ENCODE measurements around the gene GPN2.
"Not testable (repeated sequence)": the region's sequence is repeated elsewhere in the genome, so short reads cannot be mapped to it uniquely, and the experiment has no call there.

Gene GPN2

DNA sequence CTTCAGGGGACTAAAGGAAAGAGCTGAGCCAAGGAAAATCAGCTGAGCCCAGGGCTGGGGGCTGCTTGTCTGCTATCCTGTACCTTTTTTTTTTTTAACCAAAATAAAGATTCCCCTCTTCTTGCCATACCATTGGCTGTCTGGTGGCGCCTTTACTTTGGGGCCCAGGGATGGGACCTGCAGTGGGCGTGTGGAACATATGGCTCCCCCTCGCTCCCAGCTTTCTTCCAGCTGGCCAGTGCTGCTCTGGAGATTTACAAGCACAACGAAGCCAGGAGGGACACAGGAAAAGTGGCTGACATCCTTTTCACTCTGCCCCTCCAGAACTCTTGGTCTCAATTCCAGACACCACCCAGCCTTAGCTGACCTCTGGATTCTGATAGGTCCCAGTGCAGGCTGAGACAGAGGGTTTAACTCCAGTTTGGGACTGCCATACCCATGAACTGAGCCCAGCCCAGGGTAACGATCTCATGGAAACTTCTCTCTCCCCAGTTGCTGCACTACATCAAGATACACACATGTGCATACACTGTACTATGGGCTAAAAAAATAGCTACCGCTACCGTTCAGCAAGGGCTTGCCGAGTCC lies 32.5 kb downstream of the GPN2 start:
- no peak for DNase-seq

DNA sequence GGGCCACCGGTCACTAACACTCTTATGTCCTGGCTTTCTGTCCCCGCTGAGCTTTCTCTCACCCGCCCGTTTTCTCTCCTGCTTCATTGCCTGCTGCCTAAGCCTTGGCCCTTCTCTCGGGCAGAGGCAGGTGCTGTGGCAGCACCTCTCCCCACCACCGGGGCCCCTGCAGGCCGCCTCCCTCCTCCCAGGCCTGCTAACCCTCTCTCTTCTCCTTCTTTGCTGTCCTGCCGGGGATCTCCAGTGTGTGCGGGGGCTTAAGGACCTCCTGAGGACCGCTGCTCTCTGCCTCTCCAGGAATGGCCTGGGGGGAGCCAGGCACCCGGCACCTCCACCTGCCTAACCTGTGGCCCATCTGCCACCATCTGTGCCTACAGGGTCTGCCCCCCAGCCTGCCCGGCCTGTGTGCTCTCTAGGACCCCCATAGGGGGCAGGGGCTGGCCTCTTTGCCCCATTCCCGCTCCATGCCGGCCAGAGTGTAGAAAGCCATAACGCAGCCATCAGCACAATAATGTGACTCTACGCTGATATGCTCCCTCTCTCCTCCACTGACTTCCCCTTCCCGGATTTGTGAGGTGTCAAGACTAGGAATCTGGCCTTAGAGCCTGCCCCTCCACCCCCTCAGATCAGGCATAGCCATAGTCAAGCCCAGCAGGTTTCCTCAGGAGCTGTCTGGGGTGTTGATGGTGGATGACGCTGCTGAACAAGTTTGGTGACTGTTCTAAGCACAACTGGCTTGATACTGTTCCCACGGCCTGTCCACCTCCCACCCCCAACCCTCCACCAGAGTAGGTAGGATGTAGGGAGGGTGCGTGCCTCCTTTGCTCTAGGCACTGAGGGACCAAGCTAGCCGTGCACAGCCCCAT lies 33.2 kb downstream of the GPN2 start:
- no peak for DNase-seq

DNA sequence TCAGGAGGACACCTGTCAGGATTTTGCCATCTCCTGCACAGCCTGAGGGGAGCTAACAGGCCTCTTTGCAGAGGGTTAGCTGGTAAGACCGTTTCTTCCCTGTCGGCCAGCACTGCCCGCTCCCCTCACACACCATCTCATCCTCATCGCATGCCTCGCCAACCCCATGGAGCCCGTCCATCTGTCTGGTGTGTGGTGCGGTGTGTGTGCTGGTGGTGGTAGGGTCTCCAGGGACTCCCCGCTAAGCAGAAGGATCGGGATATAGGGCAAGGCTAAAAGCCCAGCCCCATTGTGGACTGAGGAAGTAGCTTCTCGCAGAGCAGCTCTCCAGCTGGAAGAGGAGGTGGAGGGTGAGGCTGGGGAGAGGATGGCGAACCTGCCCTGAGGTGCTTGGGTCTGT lies 33.9 kb downstream of the GPN2 start:
- DNase-seq, result no peak

DNA sequence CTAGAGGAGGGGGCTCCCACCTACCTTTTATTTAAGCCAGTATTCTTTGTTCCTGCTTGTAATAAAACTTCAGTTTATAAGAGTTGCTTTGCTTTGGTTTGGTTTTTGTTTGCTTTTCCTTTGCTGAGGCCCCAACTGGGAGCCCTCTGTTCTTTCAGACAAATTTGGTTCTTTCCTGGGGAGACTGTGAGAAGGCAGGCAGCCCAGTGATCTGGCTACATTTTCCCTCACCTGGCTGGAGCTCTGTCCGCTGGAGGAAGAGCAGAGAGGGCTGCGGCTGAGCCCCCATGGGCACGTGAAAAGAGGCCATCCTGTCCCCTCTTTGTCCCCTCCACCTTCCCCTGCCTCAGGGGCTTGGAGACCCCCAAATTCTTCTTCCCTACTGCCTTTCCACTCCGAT lies 34.4 kb downstream of the GPN2 start:
- no peak for DNase-seq

DNA sequence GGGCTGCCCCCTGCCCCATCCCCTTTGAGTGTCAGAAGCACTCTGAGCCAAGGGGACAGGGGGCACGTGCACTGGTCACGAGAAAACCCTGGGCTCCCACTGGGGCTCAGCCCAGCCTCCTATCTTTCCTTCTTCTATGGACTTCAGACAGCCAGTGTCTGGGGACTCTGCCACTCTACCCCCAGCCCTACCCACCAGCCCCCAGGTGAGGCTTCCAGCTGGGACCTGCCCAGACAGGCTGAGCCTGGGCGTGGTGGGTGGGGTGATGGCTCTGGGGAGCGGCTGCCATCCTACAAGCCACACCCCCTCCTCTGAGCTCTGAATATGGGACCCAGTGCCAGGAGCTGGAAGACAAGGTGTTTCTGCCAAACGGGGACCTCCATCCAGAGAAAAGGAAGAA lies 35.2 kb downstream of the GPN2 start:
- no peak for DNase-seq

DNA sequence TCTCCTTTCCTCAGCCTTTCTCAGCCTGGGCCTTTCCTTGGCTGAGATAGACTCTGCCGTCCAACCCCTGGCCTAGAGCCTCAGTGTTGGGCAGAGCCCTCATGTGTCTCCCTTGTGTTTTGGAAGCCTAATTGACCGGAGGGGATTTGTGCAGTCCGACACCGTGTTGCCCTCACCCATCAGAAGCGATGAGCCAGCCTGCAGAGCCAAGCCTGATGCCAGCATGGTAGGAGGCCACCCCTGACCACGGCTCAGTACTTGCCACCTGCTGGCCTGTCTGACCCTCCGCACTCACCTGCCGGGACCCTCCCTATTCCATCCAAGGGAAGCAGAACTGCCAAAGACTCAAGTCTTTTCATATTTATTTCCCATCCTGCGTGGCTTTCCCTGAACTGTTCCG lies 36.5 kb downstream of the GPN2 start:
- DNase-seq, result no peak

DNA sequence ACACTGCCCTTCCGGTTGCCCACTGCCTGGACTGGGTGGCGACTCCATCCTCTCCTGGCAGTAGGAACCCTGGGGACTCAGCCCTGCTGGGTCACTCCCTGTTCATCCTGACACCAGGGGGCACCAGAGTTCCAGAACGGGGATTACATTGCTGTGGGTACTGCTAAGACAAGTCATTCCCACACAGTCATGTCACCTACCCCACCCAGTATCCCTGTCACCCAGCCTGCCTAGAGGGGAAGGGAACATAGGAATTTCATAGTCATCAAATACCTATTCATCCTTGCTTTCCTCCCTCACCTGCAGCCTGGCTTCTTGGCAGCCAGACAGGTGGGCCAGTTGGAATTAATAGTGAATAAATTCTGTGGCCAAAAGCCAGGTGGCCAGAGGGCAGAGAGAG lies 36.9 kb downstream of the GPN2 start:
- peak; percentile 77 for DNase-seq

DNA sequence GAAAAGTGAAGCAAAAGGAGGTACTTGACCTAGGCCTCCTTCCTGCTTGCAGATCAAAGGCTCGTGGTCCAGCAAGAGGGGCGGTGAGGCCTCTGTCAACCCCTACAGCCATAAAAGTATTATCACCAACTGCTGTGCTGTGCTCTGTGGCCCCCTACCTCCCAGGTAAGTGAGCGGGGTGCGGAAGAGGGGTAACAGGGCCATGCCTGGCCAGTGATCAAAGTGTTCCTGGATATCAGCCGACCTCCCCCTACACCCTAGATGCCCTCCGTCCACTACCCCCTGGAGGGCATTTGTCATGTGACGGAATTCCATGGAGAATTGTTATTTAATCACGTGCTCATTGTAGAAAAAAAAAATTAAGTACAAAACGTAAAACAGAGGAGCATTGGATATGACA lies 37.4 kb downstream of the GPN2 start:
- DNase-seq, result no peak

DNA sequence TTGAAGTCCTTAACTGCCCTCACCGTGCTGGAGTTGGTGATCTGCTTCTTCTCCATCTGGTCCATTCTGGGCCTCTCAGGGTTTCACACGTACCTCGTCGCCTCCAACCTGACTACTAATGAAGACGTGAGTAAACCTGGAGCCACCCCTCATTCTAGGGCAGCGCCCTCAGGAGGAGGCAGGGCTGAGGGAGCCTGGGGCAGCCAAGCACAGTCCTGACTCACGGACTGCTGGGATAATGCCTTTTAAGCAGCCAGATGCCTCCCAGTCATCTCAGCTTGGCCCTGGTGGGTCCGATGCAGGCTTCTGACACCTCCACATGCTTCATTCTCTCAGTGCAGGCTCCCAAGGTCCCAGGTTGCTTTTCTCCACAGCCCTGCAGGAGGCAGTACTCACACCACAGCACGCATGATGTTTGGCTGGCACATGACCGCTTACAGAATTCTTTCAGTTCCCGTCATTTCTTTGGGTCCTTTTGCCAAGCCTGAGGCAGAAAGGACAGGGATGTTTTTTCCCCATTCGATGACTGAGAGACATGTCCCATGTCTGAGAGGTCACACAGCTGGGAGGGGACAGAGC lies 38.9 kb downstream of the GPN2 start:
- no peak for DNase-seq

DNA sequence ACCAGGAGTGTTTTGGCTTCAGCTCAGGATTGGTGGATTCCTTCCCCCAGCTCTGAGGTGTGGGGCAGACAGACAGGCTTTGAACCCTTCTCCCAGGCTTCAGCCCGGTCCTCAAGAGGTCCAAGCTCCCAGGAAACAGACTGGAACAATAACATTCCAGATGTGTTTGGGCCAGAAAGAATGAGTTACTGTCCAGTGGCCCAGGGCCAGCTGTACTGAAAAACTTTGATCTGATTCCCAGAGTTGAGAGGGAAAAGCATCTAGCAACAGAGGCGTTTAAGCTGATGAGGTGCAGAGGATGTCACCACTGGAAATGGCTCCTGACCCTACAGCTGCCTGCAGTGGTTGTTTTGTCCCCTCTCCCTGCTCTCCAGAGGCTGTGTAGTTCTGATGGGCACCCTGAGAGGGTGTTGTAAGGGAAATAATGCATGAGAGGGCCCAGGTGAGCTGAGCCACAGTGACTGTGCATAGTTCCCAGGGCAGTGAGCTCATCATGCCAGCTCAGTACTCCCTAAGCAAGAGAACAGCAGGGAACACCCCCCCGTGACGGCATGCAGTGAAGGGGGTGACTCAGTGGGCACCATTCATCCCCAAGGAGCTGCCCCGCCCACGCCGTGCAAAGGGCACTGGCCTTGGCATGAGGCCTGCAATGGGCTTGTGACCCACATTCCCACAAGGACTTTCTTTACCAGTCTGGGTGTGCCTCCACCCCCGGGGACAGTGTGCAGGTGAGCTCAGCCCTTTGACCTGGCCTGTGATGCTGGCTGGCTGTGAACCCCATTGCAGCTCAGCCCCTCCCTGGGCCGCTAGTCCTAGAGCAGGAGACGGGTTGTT lies 40.9 kb downstream of the GPN2 start:
- DNase-seq, result no peak

DNA sequence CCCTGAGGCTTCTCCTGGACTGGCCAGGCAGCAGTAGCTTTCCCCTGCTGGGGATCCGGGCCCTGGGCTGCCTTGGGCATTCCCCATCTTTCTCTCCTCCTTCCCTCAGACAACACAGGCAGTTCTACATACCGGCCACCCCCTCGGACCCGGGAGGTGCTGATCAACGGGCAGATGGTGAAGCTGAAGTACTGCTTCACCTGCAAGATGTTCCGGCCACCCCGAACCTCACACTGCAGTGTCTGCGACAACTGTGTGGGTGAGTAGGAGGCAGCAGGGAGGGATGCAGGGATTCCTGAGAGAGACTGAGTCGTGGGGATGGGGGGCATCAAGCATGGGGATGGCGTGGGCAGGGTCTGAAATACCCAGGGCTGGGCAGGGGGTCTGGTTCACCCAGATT lies 41.6 kb downstream of the GPN2 start:
- DNase-seq, result no peak

DNA sequence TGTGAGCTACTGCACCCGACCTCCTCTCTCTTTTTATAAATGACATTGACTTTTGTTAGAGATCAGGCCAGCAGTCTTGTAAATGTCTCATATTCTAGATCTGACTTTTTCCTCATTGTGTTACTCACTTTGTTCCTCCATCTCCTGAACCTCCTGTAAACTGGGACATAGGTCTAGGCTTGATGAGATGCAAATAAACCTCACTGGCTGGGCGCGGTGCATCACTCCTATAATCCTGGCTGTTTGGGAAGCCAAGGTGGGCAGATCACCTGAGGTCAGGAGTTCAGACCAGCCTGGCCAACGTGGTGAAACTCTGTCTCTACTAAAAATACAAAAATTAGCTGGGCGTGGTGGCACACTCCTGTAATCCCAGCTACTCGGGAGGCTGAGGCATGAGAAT lies 42.3 kb downstream of the GPN2 start:
- not testable (repeated sequence) for DNase-seq

DNA sequence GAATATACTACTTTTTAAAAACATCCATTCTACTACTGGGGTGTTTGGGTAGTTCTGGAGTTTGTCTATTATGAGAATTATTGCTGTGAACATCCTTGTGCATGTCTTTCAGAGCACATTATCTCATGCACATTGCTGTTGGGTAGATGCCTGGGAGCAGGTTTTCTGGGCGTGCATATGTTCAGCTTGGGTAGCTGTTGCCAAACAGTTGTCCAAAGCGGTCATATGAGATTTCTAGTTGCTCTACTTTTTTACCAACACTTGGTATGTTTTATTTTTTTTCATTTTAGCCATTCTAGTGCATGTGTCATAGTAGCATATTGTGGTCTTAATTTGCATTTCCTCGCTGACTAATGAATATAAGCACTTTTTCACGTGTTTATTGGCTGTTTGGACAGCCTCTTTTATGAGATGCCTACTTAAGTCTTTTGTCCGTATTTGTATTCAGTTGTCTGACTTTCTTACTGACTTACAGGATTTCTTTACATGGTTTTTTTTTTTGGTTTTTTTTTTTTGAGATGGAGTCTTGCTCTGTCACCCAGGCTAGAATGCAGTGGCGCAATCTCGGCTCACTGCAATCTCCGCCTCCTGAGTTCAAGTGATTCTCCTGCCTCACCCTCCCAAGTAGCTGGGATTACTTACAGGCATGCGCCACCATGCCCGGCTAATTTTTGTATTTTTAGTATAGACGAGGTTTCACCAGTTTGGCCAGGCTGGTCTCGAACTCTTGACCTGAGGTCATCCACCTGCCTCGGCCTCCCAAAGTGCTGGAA lies 45.5 kb downstream of the GPN2 start:
- DNase-seq, result no peak

DNA sequence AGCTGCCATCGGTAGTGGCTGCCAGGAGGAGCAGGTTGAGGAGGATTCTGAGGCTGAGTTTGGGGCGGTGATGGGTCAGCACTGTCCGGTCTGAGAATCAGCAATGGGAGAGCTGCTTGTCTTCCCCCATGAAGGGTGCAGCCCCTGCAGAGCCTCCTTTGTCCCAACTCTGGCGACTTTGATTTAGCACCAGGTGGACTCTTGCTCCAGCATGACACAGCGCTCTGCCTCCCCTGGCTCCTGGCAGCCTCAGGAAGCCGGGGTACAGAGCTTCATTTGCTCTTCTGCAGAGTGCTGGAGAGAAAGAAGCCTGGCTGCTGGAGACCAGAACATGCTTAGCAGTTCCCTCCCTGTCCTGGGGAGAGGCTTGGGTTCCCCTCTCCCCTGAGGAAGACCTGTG lies 50.3 kb downstream of the GPN2 start:
- DNase-seq, result no peak

DNA sequence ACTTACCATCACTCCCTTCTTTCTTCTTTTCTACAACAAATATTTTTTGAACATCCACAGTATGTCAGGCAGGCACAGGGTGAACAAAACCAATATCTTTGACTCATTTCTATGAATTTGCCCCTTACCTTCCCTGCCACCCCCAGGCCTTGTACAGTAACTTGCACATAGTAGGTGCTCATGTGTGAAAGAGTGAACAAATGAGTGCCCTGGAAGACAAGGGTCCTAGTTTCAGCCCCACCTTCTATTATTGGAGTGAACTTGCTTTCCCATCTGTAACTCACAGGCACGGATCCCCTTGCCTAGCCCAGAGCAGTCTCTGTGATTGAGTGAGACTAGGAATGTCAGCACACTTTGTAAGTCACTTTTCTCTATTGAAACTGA lies 50.8 kb downstream of the GPN2 start:
- DNase-seq, result no peak

DNA sequence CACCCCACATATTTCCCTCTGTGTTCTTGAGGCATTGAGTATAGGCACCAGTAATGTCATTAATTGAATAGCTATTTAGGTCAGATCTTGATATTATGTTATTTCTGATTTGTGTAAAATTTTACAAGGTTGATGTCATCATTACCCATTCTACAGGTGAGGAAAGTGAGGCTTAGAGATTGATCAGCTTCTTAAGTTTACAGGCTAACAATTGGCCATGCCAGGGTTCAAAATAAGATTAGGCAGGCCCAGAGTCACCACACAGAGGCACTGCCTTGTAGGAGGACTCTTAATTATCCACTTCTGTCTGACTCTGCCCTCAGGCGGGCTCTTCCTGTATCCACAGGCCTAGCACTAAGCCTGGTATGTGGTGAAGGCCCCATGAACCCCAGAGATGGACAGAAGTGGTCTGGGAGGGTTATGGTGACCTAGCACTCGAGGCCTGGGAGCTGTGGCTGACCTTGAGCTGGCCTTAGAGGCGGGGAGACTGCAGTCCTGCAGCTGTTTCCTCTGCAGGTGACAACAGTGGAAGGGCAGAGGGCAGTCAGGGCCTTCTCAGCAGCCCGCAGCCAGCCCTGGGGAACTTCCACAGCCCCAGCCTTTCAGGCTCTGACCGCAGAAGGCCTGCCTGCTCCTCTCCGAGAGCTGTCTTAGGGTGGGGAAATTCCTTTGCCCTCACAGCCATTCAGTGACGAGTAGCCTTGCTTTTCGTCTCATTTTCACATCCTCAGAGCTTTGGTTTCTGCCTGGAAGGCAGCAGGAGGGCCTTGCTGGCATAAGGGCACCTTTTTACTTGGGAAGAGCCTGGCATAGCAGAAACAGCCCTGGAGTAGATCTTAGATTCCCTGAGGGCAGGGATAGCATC lies 51.4 kb downstream of the GPN2 start:
- DNase-seq, result no peak

DNA sequence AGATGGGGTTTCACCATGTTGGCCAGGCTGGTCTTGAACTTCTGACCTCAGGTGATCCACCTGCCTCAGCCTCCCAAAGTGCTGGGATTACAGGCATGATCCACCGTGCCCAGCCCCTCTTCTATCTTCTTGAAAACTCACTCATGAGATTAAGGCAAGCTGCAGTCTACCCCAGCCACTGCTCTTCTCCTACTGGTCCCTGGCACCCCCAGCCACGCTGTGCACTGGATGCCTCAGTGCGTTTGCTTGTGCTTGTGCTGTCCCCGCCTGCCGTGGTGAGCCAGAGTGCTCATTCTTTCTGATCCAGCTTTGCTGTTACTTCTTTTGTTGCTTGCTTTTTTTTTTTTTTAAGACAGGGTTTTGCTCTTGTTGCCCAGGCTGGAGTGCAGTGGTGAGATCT lies 52.4 kb downstream of the GPN2 start:
- DNase-seq, result not testable (repeated sequence)

DNA sequence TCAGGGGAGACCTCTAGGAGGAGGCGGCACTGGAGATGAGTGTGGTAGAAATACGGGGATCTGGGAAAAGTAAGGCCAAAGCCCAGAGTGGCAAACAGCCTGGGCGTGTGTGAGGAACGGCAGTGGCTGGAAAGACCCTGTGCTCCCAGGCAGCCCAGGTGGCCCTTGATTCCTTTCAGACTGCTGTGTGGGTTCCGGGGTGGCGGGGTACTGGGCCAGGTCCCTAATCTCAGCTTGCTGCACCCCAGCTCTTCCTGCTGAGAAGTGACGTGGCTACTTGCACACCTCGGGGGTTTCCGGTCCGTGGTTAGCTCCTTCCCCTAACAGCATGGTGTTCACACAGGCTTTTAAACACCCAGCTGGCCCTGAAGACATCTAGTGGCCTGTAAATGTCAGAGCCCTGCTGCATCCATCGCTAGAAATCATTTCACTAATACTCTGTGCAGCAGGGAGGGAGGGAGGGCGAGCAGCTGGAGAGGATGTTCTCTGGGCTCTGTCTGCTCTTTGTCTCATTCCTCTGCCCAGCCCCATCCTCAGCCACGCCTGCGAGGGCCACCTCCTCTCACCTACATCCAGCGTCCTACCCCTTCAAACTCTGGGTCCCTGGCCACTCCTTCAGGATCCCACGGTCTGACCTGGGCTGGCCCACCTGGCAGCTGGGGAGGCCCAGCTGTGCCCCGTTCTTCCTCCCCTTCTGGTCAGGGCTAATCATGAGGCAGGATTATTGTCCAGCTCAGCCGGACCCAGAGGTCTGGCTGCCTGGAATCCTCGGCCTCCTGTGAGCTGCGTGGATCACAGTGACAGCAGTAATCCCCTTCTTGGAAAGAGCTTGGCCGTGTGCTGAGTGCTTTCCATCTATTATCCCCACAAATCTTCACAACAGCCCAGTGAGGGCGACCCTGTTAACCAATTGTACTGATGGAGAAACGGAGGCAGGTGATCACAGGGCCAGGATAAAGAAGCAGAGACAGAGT lies 56.4 kb downstream of the GPN2 start:
- DNase-seq, result peak; percentile 49

DNA sequence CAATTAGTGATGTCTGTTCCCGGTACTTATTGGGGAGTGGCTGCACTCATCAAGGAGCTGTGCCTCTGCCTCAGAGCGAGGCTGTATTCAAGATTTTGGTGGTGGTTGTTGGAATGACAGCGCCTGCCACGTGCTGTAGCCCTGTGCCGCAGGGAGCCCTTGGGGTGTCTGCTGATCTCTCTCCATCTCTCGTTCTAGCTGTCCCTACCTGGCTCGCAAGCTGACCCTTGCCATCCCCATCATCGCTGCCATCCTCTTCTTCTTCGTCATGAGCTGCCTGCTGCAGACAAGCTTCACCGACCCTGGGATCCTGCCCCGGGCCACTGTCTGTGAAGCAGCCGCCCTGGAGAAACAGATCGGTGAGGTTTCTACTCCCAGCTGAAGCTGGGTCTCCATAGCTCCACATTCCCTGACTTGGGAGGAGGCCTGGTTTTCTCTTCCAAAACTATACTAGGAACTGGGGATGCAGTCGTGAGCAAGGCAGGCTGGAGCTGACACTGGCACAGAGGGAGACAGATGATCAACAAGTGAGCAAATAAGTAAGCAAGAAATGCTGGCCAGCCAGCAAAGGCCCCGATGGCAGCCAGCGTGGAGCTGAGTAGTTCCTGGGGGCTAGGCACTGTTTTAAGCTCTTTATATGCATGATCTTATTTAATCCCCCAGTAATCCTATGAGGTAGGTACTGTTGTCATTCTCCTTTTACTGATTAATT lies 57.7 kb downstream of the GPN2 start:
- DNase-seq, result no peak
